GM10847 (cell line): Measurements from ENCODE around the gene SELENOP.

ENCODE experiments used
- POLR2A ChIP-seq: IDR thresholded peaks from 2 replicates; pipeline ENCODE4 v1.6.1; 2011; ENCODE audit not compliant: insufficient read length; ENCODE audit errors: extremely low read depth

The SELENOP gene, protein sequence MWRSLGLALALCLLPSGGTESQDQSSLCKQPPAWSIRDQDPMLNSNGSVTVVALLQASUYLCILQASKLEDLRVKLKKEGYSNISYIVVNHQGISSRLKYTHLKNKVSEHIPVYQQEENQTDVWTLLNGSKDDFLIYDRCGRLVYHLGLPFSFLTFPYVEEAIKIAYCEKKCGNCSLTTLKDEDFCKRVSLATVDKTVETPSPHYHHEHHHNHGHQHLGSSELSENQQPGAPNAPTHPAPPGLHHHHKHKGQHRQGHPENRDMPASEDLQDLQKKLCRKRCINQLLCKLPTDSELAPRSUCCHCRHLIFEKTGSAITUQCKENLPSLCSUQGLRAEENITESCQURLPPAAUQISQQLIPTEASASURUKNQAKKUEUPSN

DNA sequence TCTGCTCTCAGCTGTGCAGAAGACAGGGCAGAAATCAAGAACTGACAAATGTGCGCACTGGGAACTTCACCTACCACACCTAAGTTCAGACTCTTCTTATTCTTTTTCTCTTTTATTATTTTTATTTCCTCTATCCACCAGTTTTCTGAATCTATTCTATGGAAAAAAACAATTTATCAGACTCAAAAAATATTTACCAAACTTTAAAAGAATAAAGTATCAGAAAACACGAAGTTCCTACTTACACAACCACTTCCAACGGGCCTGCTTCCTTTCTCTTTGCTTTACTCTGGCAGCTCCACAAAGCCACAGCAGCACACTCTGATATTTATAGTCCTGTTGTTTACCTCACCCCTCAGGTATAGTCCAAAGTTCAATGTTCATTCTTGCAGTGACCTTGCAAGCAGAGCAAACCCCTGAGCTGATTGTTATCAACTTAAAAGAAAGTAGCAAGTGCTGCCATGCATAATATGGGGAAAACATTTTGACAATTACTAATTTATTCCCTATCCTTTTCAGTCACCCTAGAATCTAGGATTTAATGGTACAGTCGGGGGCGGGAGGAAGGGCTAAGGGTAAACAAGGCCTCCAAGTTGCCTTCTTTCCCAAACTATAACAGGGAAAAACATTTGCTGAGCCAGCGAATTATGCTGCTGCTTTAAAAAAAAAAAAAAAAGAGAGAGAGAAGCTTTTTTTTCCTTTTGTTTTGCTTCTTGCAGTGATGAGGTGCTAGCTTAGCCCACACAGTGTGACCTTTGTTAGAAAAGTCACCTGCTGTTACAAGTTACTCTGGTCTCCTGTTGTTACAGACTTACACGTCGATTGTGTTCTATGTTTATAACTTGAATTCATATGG lies at the start of gene SELENOP:
SELENOP (minus strand) TSS at position 302 of the 856 bp plus-strand sequence. CDS start 3,539 bp downstream, outside the sequence.
- TF ChIP-seq POLR2A = no peak

DNA sequence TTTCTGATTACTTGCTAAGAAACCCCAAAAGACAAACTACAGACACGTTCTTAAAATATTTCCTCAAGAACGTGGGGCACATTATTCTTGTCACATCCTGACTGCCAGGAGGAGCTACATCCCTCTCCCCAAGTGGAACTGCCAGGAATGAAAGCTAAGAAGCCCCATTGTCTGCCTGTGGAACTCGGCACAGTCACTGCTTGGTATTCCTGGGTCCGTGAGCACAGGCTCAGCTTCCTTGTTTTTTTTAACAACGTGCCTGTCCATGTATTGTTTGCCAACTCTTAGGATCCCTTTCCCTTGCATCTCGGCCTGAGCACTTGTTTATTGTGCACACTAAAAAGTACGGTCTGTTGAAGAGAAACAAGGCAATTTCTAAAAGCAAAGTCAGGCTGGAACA lies 47.0 kb upstream of the SELENOP start:
- no peak for TF ChIP-seq POLR2A

DNA sequence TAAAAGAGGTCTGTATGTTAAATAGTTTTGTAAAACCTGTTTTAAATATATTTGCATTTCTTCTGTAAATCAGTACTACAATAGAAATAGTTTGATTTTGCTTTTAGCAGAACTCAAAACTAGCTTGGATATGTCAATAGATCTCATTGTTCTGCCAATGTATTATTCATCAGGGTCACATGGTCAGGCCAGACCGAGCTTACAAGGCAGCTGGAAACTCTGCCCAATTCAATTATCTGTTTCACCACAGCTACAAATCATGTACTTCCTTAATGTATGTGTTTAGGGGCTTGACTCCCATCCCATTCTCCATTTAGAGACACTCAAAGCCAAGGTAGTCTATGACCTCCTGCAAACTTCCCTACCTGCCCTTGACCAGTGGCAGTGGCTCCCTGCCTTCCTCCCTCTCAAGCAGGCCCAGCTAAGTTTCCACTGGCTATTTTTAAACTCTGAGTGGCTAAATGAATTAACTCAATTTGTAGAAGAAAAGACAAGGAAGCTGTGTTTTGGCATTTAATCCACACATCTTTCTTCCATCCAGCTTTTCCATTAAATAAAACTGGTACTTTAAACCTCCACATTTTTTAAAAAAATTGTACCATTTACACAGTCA lies 46.4 kb upstream of the SELENOP start:
- no peak for TF ChIP-seq POLR2A

DNA sequence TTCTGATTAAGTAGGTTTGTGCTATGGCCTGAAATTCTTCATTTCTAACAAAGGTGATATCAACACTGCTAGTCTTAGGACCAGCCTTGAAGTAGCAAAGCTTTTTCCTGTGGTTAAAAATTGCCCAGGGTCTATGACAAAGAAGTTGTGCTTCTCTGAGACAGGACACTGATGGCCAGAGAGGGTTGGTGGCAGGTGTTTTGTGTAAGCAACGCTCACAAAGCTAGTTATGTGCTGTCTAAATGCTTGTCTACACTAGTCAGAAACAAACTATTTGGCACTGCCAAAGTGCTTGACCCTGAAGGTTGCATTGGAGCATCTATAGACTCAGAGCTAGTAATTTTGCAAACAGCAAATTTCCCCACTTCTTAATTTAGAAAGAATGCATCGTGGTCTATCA lies 44.1 kb upstream of the SELENOP start:
- TF ChIP-seq POLR2A = no peak

DNA sequence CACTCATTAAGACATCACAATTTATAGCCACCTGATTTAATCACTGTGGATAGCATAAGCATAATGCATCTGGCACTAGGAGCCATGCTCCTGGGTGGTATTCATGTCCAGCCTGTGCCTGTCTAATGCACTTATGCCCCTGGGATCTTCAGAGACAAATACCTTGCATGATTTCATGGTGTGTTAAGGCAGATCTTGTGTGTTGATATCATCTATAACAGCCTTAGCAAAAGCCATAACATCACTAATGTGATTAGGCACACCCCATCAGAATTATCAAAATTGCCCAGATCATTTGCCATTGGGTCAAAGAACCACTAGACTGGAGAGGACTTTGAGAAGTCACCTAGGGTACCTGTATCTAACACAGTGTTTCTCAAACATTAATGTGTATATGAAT lies 43.7 kb upstream of the SELENOP start:
- no peak for TF ChIP-seq POLR2A

DNA sequence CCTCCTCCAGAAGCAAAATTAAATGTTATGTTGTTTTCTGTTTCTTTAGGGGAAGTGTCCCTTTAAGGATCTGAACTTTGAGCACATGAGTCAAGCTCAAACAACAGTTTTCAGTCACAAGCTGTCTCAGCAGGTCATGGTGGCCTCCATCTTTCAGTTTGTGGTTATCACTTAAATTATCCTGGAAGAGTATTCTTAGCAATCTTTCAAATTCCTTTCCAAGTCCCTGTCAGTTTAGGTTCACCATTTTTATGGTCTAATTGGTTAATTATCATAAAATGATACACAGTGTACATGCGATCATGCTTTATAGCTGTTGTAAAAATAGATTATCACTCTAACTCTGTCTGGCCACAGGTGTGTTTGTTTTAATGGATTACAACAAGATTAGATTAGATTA lies 43.1 kb upstream of the SELENOP start:
- no peak for TF ChIP-seq POLR2A

DNA sequence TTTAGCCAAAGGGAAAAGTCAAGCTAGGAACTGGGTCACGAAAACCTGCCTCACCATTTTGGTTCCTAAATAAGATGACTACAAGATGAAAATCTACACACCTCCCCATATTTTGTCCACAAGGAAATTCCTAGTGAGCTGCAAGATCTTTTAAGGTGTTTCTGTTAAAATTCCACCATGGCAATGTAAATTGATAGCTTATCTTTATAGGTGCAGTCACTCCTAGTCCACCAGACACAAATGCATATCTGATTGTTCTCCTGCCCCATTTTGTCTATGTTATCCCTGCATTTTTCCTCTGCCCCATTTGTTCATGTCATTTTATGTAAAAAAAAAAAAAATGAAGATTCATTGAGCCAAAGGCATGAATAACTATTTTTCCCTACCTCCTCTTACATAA lies 41.1 kb upstream of the SELENOP start:
- TF ChIP-seq POLR2A = no peak

DNA sequence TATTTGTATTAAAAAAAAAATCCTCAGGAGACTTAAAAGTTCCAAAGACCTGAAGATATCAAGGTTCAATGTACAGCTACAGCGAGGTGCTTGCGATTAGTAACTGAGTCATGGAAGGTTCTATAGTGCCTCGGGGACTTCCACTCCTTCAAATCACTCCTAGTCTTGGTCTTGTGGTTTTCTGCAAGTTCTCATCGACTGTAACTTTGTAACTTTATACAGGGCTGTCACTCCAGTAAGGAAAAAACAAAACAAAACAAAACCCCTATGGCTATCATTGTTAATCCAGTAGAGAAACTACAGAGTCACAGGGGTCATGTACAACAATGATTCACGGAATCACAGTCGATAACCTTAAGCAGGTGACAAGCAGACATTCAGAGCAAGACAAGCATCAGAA lies 39.8 kb upstream of the SELENOP start:
- TF ChIP-seq POLR2A = no peak

DNA sequence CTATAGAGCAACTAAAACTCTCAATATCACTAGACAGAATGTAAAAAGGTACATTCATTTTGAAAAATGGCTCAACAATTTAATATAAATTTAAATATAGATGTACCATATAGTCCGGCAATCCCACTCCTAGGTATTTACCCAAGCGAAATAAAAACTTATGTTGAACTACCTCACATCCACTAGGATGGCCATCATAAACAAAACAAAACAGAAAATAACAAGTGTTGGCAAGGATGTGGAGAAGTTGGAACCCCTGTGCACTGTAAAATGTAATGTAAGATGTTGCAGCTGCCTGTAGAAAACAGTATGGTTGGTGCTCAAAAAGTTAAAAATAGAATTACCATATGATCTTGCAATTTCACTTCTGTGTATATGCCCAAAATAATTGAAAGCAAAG lies 36.9 kb upstream of the SELENOP start:
- no peak for TF ChIP-seq POLR2A

DNA sequence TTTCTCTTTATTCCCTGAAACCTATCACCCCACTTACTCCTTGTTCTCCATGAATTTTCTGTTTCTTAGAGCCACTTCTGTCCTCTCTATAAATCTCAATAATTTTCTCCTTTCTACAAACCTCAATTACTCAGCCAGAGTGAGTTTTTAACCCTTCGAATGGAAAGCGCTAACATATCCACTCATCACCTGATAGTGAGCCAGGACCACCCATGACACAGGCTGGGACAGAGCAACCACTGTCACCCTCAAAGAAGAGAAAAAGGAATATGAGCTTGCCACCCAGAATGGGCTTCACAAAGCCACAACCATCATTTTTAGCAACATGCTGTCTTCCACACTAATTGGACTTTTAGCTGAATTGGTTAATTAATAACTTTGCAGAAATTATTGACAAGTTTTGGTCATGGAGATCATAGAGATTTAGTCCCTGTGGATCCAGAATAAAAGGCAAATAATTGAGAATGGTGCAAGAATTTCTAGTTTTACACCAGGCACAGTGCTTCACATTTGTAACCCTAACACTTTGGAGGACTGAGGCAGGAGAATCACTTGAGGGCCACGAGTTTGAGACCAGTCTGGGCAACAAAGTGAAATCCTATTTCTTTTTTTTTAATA lies 32.1 kb upstream of the SELENOP start:
- no peak for TF ChIP-seq POLR2A

DNA sequence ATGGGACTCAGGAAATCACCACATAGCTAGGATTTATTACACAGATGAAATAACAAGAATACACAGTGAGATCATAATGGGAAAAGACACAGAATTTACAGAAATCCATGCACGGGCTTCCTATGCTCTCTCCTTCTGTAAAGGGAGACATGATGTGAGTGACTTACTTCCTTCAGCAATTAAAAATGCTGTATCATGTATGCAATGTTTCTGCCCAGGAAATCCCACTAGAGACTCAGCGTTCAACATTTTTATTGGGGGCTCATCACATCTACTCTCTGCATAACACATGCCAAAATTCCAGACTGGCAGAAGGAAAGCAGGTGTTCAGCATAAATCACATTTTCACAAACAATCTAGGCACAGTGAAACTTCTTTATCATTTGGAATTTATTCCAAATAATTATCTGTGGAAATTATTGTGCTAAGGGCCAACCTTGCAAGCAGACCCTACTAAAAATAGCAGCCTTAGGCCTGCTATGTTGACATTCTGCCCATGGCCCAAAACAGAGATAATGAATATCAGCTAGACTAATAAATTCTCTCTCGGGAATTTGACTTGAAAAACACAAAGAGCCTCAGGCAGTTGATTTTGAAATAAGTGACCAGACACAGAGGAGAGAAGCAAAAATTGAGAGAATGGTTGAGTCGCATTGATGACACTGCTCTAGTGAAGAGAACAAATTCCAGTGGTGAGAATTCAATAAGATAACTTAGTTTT lies 31.4 kb upstream of the SELENOP start:
- no peak for TF ChIP-seq POLR2A

DNA sequence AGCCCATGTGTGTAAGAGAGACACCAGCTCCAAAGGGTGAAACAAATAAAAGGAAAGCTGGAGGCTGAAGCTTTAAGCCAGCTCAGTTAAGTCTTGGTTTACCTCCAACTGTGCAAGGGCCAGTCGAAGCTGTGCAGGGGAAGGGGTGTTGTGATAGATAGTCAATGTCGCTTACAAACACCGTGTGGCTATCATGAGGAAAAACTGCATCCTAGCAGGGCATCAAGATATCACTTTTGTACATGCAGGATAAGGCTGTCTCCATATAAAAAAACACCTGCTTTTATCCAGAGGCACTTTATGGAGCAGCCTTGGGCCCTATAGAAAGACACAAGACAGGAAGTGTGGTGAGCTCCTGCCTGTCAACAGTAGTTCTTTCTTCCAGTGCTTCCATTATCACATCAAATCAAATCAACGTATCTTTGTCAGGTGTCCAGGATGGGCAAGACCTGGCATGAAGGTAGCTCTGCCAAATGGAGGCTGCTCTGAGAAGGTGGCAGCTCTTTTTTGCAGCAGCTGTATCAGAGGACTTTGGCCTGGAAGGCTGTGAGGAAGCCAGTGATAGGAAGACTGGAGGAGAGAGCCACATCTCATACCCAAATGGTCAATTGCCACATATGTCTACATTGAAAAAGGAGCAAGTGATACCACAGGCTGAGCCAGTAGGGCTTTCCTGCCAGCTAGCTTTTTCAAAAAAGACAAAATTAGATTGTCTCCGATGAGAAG lies 29.3 kb upstream of the SELENOP start:
- no peak for TF ChIP-seq POLR2A

DNA sequence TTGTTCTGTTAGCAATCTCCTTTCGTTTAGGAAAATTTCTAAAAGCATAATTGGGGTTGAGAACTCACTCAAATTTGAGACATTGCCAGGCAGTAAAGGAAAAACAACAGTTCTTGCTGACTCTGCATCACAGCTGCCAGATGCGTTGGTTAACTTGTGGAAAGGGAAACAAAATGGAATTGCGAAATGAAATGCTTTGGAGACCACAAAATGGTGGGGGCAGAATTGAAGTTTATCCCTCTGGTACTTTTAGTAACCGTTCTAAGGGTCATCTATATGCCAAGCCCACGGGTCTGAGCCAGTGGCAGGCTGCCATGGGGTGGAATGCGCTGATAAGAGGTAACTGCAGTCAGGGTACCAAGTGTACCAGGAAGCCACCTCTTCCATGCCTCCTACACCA lies 28.6 kb upstream of the SELENOP start:
- TF ChIP-seq POLR2A = no peak

DNA sequence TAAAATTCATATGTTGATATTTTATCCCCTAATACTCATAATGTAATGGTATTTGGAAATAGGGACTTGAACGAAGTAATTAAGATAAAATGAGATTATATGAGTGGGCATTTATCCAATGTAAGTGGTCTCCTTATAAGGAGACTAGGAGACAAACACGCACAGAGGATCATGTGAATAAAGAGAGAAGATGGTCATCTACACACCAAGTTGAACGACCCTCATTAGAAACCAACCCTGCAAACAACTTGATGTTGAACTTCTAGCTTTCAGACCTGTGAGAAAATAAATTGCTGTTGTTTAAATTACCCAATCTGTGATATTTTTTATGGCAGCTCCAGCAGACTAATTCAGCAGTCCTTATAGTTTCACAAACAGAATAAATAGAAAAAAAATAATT lies 27.5 kb upstream of the SELENOP start:
- no peak for TF ChIP-seq POLR2A

DNA sequence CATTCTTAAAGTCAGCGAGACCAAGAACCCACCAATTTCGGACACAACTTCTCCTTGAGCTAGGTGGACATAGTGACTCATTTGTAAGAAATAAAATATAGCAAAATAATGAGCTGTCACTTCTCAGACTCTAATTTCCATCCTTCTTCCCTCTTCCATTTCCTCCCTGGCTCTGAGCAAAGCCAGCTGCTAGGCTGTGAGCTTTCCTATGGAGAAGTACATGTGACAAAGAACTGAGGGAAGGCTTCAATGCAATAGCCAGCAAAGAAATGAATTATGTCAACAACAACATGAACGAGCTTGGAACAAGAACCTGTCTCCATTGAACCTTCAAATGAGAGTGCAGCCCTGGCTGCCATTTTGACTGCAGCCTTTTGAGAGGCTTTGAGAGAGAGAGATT lies 25.9 kb upstream of the SELENOP start:
- TF ChIP-seq POLR2A = no peak
